Measurements from ENCODE around the gene UNC5A.
A peak's percentile ranks its signal among the peaks of the same experiment; 100 is the strongest.

The UNC5A gene

GRCh38 chr5:176790941-176791340, 19.4 kb upstream of the UNC5A start:
- H3K4me3 ChIP-seq (ENCODE audit: insufficient read length, low read depth): no peak overlapping the region
- DNase-seq (ENCODE audit: low read depth, low spot score): no peak
- H3K9ac ChIP-seq (ENCODE audit: insufficient read length, low read depth): no peak overlapping the region
- peaks cover 23% of the 10 kb centered on the region for H3K4me1 ChIP-seq (ENCODE audit: insufficient read depth, insufficient read length)
- TF ChIP-seq SUZ12 (IDR thresholded peaks at IDR 0.05; ENCODE audit: extremely low read depth, insufficient read depth, insufficient read length) (no peak), YY1 (IDR thresholded peaks at IDR 0.05; ENCODE audit: insufficient read depth, insufficient read length) (no peak), ZNF274 (IDR thresholded peaks at IDR 0.05; ENCODE audit: low read depth, low read length) (no peak)
- H3K36me3 ChIP-seq (ENCODE audit: insufficient read depth, insufficient read length, low read length): no peaks in the 10 kb centered on the region
- H3K27me3 ChIP-seq (ENCODE audit: insufficient read depth, insufficient read length): peaks cover 29% of the 10 kb centered on the region
- H3K9me3 ChIP-seq (ENCODE audit: insufficient read depth, low read length): no peaks in the 10 kb centered on the region; the same call in 1 of the 2 replicates

GRCh38 chr5:176792655-176793342, 17.6 kb upstream of the UNC5A start:
- no peak for DNase-seq (ENCODE audit: low read depth, low spot score)
- TF ChIP-seq ZNF274 (IDR thresholded peaks at IDR 0.05; ENCODE audit: low read depth, low read length) (no peak), YY1 (IDR thresholded peaks at IDR 0.05; ENCODE audit: insufficient read depth, insufficient read length) (no peak), SUZ12 (IDR thresholded peaks at IDR 0.05; ENCODE audit: extremely low read depth, insufficient read depth, insufficient read length) (no peak)
- Histone ChIP-seq H3K36me3 (ENCODE audit: insufficient read depth, insufficient read length, low read length) (no peaks in the 10 kb centered on the region), H3K9ac (ENCODE audit: insufficient read length, low read depth) (peak overlapping the region; percentile 42), H3K4me3 (ENCODE audit: insufficient read length, low read depth) (no peak overlapping the region), H3K9me3 (ENCODE audit: insufficient read depth, low read length) (no peaks in the 10 kb centered on the region), H3K4me1 (ENCODE audit: insufficient read depth, insufficient read length) (peaks cover 15% of the 10 kb centered on the region), H3K27me3 (ENCODE audit: insufficient read depth, insufficient read length) (peaks cover 21% of the 10 kb centered on the region)

GRCh38 chr5:176793343-176793699, 17.0 kb upstream of the UNC5A start:
- no peak overlapping the region for H3K4me3 ChIP-seq (ENCODE audit: insufficient read length, low read depth)
- peaks cover 21% of the 10 kb centered on the region for H3K27me3 ChIP-seq (ENCODE audit: insufficient read depth, insufficient read length)
- peaks cover 14% of the 10 kb centered on the region for H3K4me1 ChIP-seq (ENCODE audit: insufficient read depth, insufficient read length)
- no peak for DNase-seq (ENCODE audit: low read depth, low spot score)
- H3K36me3 ChIP-seq (ENCODE audit: insufficient read depth, insufficient read length, low read length): no peaks in the 10 kb centered on the region
- H3K9ac ChIP-seq (ENCODE audit: insufficient read length, low read depth): no peak overlapping the region
- TF ChIP-seq YY1 (IDR thresholded peaks at IDR 0.05; ENCODE audit: insufficient read depth, insufficient read length) (no peak), SUZ12 (IDR thresholded peaks at IDR 0.05; ENCODE audit: extremely low read depth, insufficient read depth, insufficient read length) (no peak), ZNF274 (IDR thresholded peaks at IDR 0.05; ENCODE audit: low read depth, low read length) (no peak)
- no peaks in the 10 kb centered on the region for H3K9me3 ChIP-seq (ENCODE audit: insufficient read depth, low read length)

GRCh38 chr5:176793736-176794135, 16.6 kb upstream of the UNC5A start:
- H3K9ac ChIP-seq (ENCODE audit: insufficient read length, low read depth): peak overlapping the region; percentile 28
- no peak overlapping the region for H3K4me3 ChIP-seq (ENCODE audit: insufficient read length, low read depth)
- peaks cover 10% of the 10 kb centered on the region for H3K4me1 ChIP-seq (ENCODE audit: insufficient read depth, insufficient read length)
- H3K27me3 ChIP-seq (ENCODE audit: insufficient read depth, insufficient read length): peaks cover 18% of the 10 kb centered on the region
- no peaks in the 10 kb centered on the region for H3K9me3 ChIP-seq (ENCODE audit: insufficient read depth, low read length)
- no peak for DNase-seq (ENCODE audit: low read depth, low spot score)
- TF ChIP-seq YY1 (IDR thresholded peaks at IDR 0.05; ENCODE audit: insufficient read depth, insufficient read length) (no peak), SUZ12 (IDR thresholded peaks at IDR 0.05; ENCODE audit: extremely low read depth, insufficient read depth, insufficient read length) (no peak), ZNF274 (IDR thresholded peaks at IDR 0.05; ENCODE audit: low read depth, low read length) (no peak)
- no peaks in the 10 kb centered on the region for H3K36me3 ChIP-seq (ENCODE audit: insufficient read depth, insufficient read length, low read length)

GRCh38 chr5:176794509-176794908, 15.8 kb upstream of the UNC5A start:
- H3K4me1 ChIP-seq (ENCODE audit: insufficient read depth, insufficient read length): peaks cover 7% of the 10 kb centered on the region
- TF ChIP-seq SUZ12 (IDR thresholded peaks at IDR 0.05; ENCODE audit: extremely low read depth, insufficient read depth, insufficient read length) (no peak), YY1 (IDR thresholded peaks at IDR 0.05; ENCODE audit: insufficient read depth, insufficient read length) (no peak)
- peaks cover 18% of the 10 kb centered on the region for H3K27me3 ChIP-seq (ENCODE audit: insufficient read depth, insufficient read length)
- no peaks in the 10 kb centered on the region for H3K9me3 ChIP-seq (ENCODE audit: insufficient read depth, low read length)
- no peak overlapping the region for H3K4me3 ChIP-seq (ENCODE audit: insufficient read length, low read depth)
- no peak overlapping the region for H3K9ac ChIP-seq (ENCODE audit: insufficient read length, low read depth)
- no peak for DNase-seq (ENCODE audit: low read depth, low spot score)
- no peaks in the 10 kb centered on the region for H3K36me3 ChIP-seq (ENCODE audit: insufficient read depth, insufficient read length, low read length)

GRCh38 chr5:176796411-176796810, 13.9 kb upstream of the UNC5A start:
- Histone ChIP-seq H3K9ac (ENCODE audit: insufficient read length, low read depth) (no peak overlapping the region), H3K4me1 (ENCODE audit: insufficient read depth, insufficient read length) (peaks cover 3% of the 10 kb centered on the region), H3K27me3 (ENCODE audit: insufficient read depth, insufficient read length) (peaks cover 4% of the 10 kb centered on the region), H3K9me3 (ENCODE audit: insufficient read depth, low read length) (no peaks in the 10 kb centered on the region), H3K4me3 (ENCODE audit: insufficient read length, low read depth) (no peak overlapping the region), H3K36me3 (ENCODE audit: insufficient read depth, insufficient read length, low read length) (no peaks in the 10 kb centered on the region)
- TF ChIP-seq YY1 (IDR thresholded peaks at IDR 0.05; ENCODE audit: insufficient read depth, insufficient read length): no peak
- TF ChIP-seq SUZ12 (IDR thresholded peaks at IDR 0.05; ENCODE audit: extremely low read depth, insufficient read depth, insufficient read length): no peak
- TF ChIP-seq ZNF274 (IDR thresholded peaks at IDR 0.05; ENCODE audit: low read depth, low read length): no peak
- DNase-seq (ENCODE audit: low read depth, low spot score): no peak

- TF ChIP-seq YY1 (IDR thresholded peaks at IDR 0.05; ENCODE audit: insufficient read depth, insufficient read length) (no peak), SUZ12 (IDR thresholded peaks at IDR 0.05; ENCODE audit: extremely low read depth, insufficient read depth, insufficient read length) (no peak), ZNF274 (IDR thresholded peaks at IDR 0.05; ENCODE audit: low read depth, low read length) (no peak)
- Histone ChIP-seq H3K4me1 (ENCODE audit: insufficient read depth, insufficient read length) (peaks cover 3% of the 10 kb centered on the region), H3K9ac (ENCODE audit: insufficient read length, low read depth) (no peak overlapping the region), H3K27me3 (ENCODE audit: insufficient read depth, insufficient read length) (peaks cover 4% of the 10 kb centered on the region), H3K36me3 (ENCODE audit: insufficient read depth, insufficient read length, low read length) (no peaks in the 10 kb centered on the region), H3K4me3 (ENCODE audit: insufficient read length, low read depth) (no peak overlapping the region), H3K9me3 (ENCODE audit: insufficient read depth, low read length) (no peaks in the 10 kb centered on the region)
- DNase-seq (ENCODE audit: low read depth, low spot score): no peak
Observed at GRCh38 chr5:176796970-176797369, 13.4 kb upstream of the UNC5A start.
